IMR-90 (cell line): Measurements from ENCODE around the gene LNP1. TPM values are rescaled to one million over a fixed set of nuclear protein-coding genes. Genes with fewer than 3 reads are reported as not detected.

Experiments
- ATAC-seq: fragments of 200-7000 bp; cut with Tn5 transposase; 2 replicates; pipeline ENCODE4 v1.9.1; 2020; ENCODE audit warnings: low read depth, mild to moderate bottlenecking, moderate library complexity
- BruUV-seq: library from RNA; stranded (reverse); fragments of 400-500 nt; replicated peaks from 2 replicates; lab custom pipeline; 2021; lab: Mats Ljungman, UMichigan
- CTCF ChIA-PET: fragments of 300-600 bp; formaldehyde crosslinking; extraction: SDS; loops from one replicate; lab custom pipeline; 2021; ENCODE audit warnings: antibody characterized with exemption; lab: Yijun Ruan, JAX
- POLR2A ChIA-PET: fragments of 300-600 bp; sonication (Branson Sonifier 250); formaldehyde crosslinking; loops from one replicate; lab custom pipeline; 2022; ENCODE audit warnings: antibody characterized with exemption; ENCODE audit not compliant: unreplicated experiment; lab: Charles Lee
- DNase-seq: peaks from one replicate; pipeline ENCODE4 v3.0.0; 2013
- H2AFZ ChIP-seq: replicated peaks from 2 replicates; pipeline ENCODE3; 2013; ENCODE audit warnings: low read length, mild to moderate bottlenecking; ENCODE audit not compliant: poor library complexity
- H2AK5ac ChIP-seq: 2 replicates; pipeline ENCODE4 v1.6.1; 2013; ENCODE audit warnings: low read depth, low read length, inconsistent platforms
- H2AK9ac ChIP-seq: replicated peaks from 2 replicates; pipeline ENCODE3; 2013; ENCODE audit warnings: mild to moderate bottlenecking, low read depth, low read length, moderate library complexity; ENCODE audit not compliant: poor library complexity
- H2BK120ac ChIP-seq: 2 replicates; pipeline ENCODE4 v1.6.1; 2013; ENCODE audit warnings: low read depth, low read length, inconsistent platforms
- H2BK15ac ChIP-seq: 3 replicates; pipeline ENCODE4 v1.6.1; 2013; ENCODE audit warnings: low read depth, low read length, inconsistent platforms
- H2BK20ac ChIP-seq: 2 replicates; pipeline ENCODE4 v1.6.1; 2013; ENCODE audit warnings: low read depth, mild to moderate bottlenecking, inconsistent platforms, low read length, moderate library complexity
- H2BK5ac ChIP-seq: 2 replicates; pipeline ENCODE4 v1.6.1; 2013; ENCODE audit warnings: mild to moderate bottlenecking, low read depth, low read length, inconsistent platforms; ENCODE audit not compliant: poor library complexity, severe bottlenecking
- H3K14ac ChIP-seq: replicated peaks from 2 replicates; pipeline ENCODE4 v1.6.1; 2013; ENCODE audit warnings: low read depth, low read length, inconsistent platforms
- H3K18ac ChIP-seq: 2 replicates; pipeline ENCODE4 v1.6.1; 2013; ENCODE audit warnings: low read depth, low read length, control low read depth
- H3K23ac ChIP-seq: 2 replicates; pipeline ENCODE4 v1.6.1; 2013; ENCODE audit warnings: low read depth, low read length, inconsistent platforms
- H3K27ac ChIP-seq: 2 replicates; pipeline ENCODE4 v1.5.1; 2013; ENCODE audit warnings: mild to moderate bottlenecking, control low read depth, low read length; ENCODE audit not compliant: insufficient read depth
- H3K27me3 ChIP-seq: 2 replicates; pipeline ENCODE4 v1.6.1; 2013; ENCODE audit warnings: low read length; ENCODE audit not compliant: control insufficient read depth, insufficient read depth
- H3K36me3 ChIP-seq: 2 replicates; pipeline ENCODE4 v1.6.1; 2013; ENCODE audit warnings: low read length, mixed read lengths; ENCODE audit not compliant: control insufficient read depth, insufficient read depth
- H3K4ac ChIP-seq: 2 replicates; pipeline ENCODE4 v1.6.1; 2013; ENCODE audit warnings: low read depth, low read length, inconsistent platforms
- H3K4me1 ChIP-seq: 2 replicates; pipeline ENCODE4 v1.6.1; 2013; ENCODE audit warnings: low read length, mixed read lengths; ENCODE audit not compliant: control insufficient read depth, insufficient read depth
- H3K4me2 ChIP-seq: 2 replicates; pipeline ENCODE4 v1.6.1; 2013; ENCODE audit warnings: low read depth, mild to moderate bottlenecking, control low read depth, low read length, moderate library complexity
- H3K4me3 ChIP-seq: 2 replicates; pipeline ENCODE4 v1.5.1; 2013; ENCODE audit warnings: low read depth, mild to moderate bottlenecking, control low read depth, low read length, moderate library complexity; ENCODE audit not compliant: insufficient read depth
- H3K56ac ChIP-seq: 2 replicates; pipeline ENCODE4 v1.6.1; 2013; ENCODE audit warnings: low read length, inconsistent platforms; ENCODE audit not compliant: insufficient read depth; ENCODE audit errors: extremely low read depth
- H3K79me1 ChIP-seq, 2 experiments: 2 replicates each; pipeline ENCODE4 v1.6.1; 2013; ENCODE audit warnings: low read length in 2 of 2, inconsistent platforms in 1 of 2, low read depth in 1 of 2
- H3K9ac ChIP-seq: 2 replicates; pipeline ENCODE4 v1.6.1; 2013; ENCODE audit warnings: low read depth, low read length, control low read depth
- H3K9me1 ChIP-seq: 2 replicates; pipeline ENCODE4 v1.6.1; 2013; ENCODE audit warnings: low read length, inconsistent platforms; ENCODE audit not compliant: insufficient read depth
- H3K9me3 ChIP-seq: 2 replicates; pipeline ENCODE4 v1.6.1; 2013; ENCODE audit warnings: low read length; ENCODE audit not compliant: control insufficient read depth, insufficient read depth
- H4K20me1 ChIP-seq: 2 replicates; pipeline ENCODE4 v1.6.1; 2013; ENCODE audit warnings: low read length, inconsistent platforms; ENCODE audit not compliant: insufficient read depth
- H4K5ac ChIP-seq: 2 replicates; pipeline ENCODE4 v1.6.1; 2013; ENCODE audit warnings: mild to moderate bottlenecking, low read depth, low read length, control low read depth
- H4K8ac ChIP-seq, 2 experiments: 2 replicates each; pipeline ENCODE4 v1.6.1; 2013; ENCODE audit warnings: low read depth in 2 of 2, low read length in 2 of 2, control low read depth in 1 of 2, inconsistent platforms in 1 of 2
- H4K91ac ChIP-seq: 2 replicates; pipeline ENCODE4 v1.6.1; 2013; ENCODE audit warnings: low read depth, low read length, inconsistent platforms; ENCODE audit not compliant: insufficient read depth
- CEBPB ChIP-seq: IDR thresholded peaks from 2 replicates; pipeline ENCODE4 v1.6.1; 2012; ENCODE audit warnings: low read depth, low read length, improper control_type of control experiment
- CTCF ChIP-seq: conservative IDR thresholded peaks from 2 replicates; pipeline ENCODE4 v1.5.1; 2012; ENCODE audit warnings: mild to moderate bottlenecking, low read depth, low read length, improper control_type of control experiment
- MAZ ChIP-seq: IDR thresholded peaks from 2 replicates; pipeline ENCODE4 v1.6.1; 2012; ENCODE audit warnings: low read depth, mild to moderate bottlenecking, low read length, improper control_type of control experiment, moderate library complexity, borderline replicate concordance
- RAD21 ChIP-seq: IDR thresholded peaks from 2 replicates; pipeline ENCODE4 v1.6.1; 2012; ENCODE audit warnings: low read length, improper control_type of control experiment
- SMC3 ChIP-seq: fragments of 150-350 bp; IDR thresholded peaks from 2 replicates; pipeline ENCODE4 v1.6.1; 2016; ENCODE audit warnings: low read depth, mild to moderate bottlenecking, antibody characterized with exemption, low read length, moderate library complexity
- USF2 ChIP-seq: fragments of 150-350 bp; IDR thresholded peaks from 2 replicates; pipeline ENCODE4 v1.6.1; 2017; ENCODE audit warnings: mild to moderate bottlenecking, antibody characterized with exemption, low read length, low read depth
- WGBS, 2 experiments: methylation state at CpG; one replicate each; pipeline versions ENCODE4 v1.1.5 to v1.1.7; 2013; ENCODE audit warnings: missing lambda C conversion rate in 2 of 2; ENCODE audit not compliant: insufficient read length in 1 of 2; ENCODE audit errors: extremely low coverage in 2 of 2; 5-methylcytosine and 5-hydroxymethylcytosine counted together
- dilution Hi-C: fragments of 300-500 bp; cut with HindIII; formaldehyde crosslinking; loops from one replicate; pipeline ENCODE4 v1.14.3; 2018; ENCODE audit warnings: low sequenced_read_pairs; ENCODE audit not compliant: unreplicated experiment
- in situ Hi-C: fragments of 300-500 bp; cut with MboI; formaldehyde crosslinking; loops from 3 replicates; pipeline ENCODE4 v1.14.3; 2019; ENCODE audit warnings: low sequenced_read_pairs, inconsistent platforms, mixed read lengths
- intact Hi-C: fragments of 100-400 bp; cut with micrococcal nuclease; formaldehyde crosslinking; loops from 2 replicates; pipeline ENCODE4 v1.10.0; 2022
- polyA plus RNA-seq, 3 experiments: library from polyadenylated mRNA; depleted of rRNA; stranded (reverse); fragments of >200 nt; gene quantifications; 2 replicates each; pipeline ENCODE4 v1.2.3, GENCODE V29; 2012; ENCODE audit warnings: low replicate concordance in 1 of 3
- total RNA-seq: library from RNA; depleted of rRNA; stranded (reverse); fragments of >200 nt; gene quantifications from 2 replicates; pipeline ENCODE4 v1.2.3, GENCODE V29; 2012

LNP1 gene
- total and polyA plus RNA-seq, 2 of the 4 experiments (the other 2 are of a cell fraction), result 2.2 to 2.4 TPM

GRCh38 chr3:100482176-100482575 is 80.8 kb downstream of the LNP1 start:
- no peak overlapping the region for H2BK15ac ChIP-seq
- ATAC-seq (no peak), DNase-seq (no peak)
- H2BK120ac ChIP-seq, result no peak overlapping the region
- dilution Hi-C loops, result no loop called here
- no peak overlapping the region for H2AFZ ChIP-seq
- H3K36me3 ChIP-seq, result no peaks in the 10 kb centered on the region
- H2AK5ac ChIP-seq, result no peak overlapping the region
- H3K14ac ChIP-seq, result no peak overlapping the region
- H3K4me3 ChIP-seq, result no peak overlapping the region
- intact Hi-C loops, result no loop called here
- H3K4me2 ChIP-seq, result no peak overlapping the region
- no peak overlapping the region for H2AK9ac ChIP-seq
- H3K23ac ChIP-seq, result no peak overlapping the region
- no peaks in the 10 kb centered on the region for H3K4me1 ChIP-seq
- ChIA-PET CTCF (no interaction called here), POLR2A (no interaction called here)
- no peaks in the 10 kb centered on the region for H3K79me1 ChIP-seq
- no TSS peak for BruUV-seq
- no peak overlapping the region for H4K91ac ChIP-seq
- no peak overlapping the region for H3K27ac ChIP-seq
- H3K9me3 ChIP-seq, result no peaks in the 10 kb centered on the region
- H3K18ac ChIP-seq, result no peak overlapping the region
- H3K9me1 ChIP-seq, result no peaks in the 10 kb centered on the region
- H3K9ac ChIP-seq, result no peak overlapping the region
- in situ Hi-C loops, result no loop called here
- no peaks in the 10 kb centered on the region for H4K20me1 ChIP-seq
- no peak overlapping the region for H3K56ac ChIP-seq
- no peak overlapping the region for H4K8ac ChIP-seq
- H2BK20ac ChIP-seq, result no peak overlapping the region
- no peak overlapping the region for H4K5ac ChIP-seq
- H3K4ac ChIP-seq, result no peak overlapping the region
- TF ChIP-seq RAD21, result no peak
- TF ChIP-seq CEBPB, result no peak
- no peak for TF ChIP-seq CTCF
- no peak for TF ChIP-seq MAZ
- no peak for TF ChIP-seq USF2
- no peak for TF ChIP-seq SMC3
- peaks cover 26% of the 10 kb centered on the region for H3K27me3 ChIP-seq
- H2BK5ac ChIP-seq, result no peak overlapping the region
- WGBS, 2 experiments, result no CpG with 5 or more reads among the region's 2 CpGs
